Panc1 (cell line): ENCODE data around the gene E2F2. TPM values are rescaled to one million over a fixed set of nuclear protein-coding genes. Genes with fewer than 3 reads are reported as not detected.

Experiments used
- ATAC-seq: fragments of 200-7000 bp; cut with Tn5 transposase; 2 replicates; pipeline ENCODE4 v1.9.1; 2020; ENCODE audit warnings: mild to moderate bottlenecking, moderate library complexity
- BruUV-seq: library from RNA; stranded (reverse); fragments of 400-500 nt; replicated peaks from 2 replicates; lab custom pipeline; 2021; lab: Mats Ljungman, UMichigan
- CTCF ChIA-PET: fragments of 300-600 bp; sonication (Branson Sonifier 250); formaldehyde crosslinking; loops from one replicate; lab custom pipeline; 2022; ENCODE audit warnings: antibody characterized with exemption; lab: Charles Lee
- POLR2A ChIA-PET: fragments of 300-600 bp; sonication (Branson Sonifier 250); formaldehyde crosslinking; loops from one replicate; lab custom pipeline; 2022; ENCODE audit warnings: antibody characterized with exemption; lab: Charles Lee
- DNase-seq: peaks from one replicate; pipeline ENCODE4 v3.0.0-alpha.2; 2010; ENCODE audit warnings: low read depth, low spot score
- H3K27ac ChIP-seq: 2 replicates; pipeline ENCODE4 v1.5.1; 2011; ENCODE audit warnings: mild to moderate bottlenecking, low read length, inconsistent platforms
- H3K27me3 ChIP-seq: fragments of 200-500 bp; sonication (Bioruptor generic); 2 replicates; pipeline ENCODE4 v1.6.0; 2014; ENCODE audit warnings: low read length, inconsistent platforms; ENCODE audit not compliant: control insufficient read depth, insufficient read depth
- H3K36me3 ChIP-seq: fragments of 200-500 bp; sonication (Bioruptor generic); 2 replicates; pipeline ENCODE4 v1.5.1; 2014; ENCODE audit warnings: inconsistent platforms, mild to moderate bottlenecking, low read length, moderate library complexity; ENCODE audit not compliant: control insufficient read depth, insufficient read depth
- H3K4me1 ChIP-seq: 2 replicates; pipeline ENCODE4 v1.5.1; 2011; ENCODE audit warnings: inconsistent platforms, mild to moderate bottlenecking, low read length, moderate library complexity; ENCODE audit not compliant: control insufficient read depth, insufficient read depth
- H3K4me3 ChIP-seq, 2 experiments: 2 replicates each; pipeline ENCODE4 v1.5.1; 2011 to 2012; ENCODE audit warnings: low read depth in 2 of 2, low read length in 2 of 2, mild to moderate bottlenecking in 2 of 2, inconsistent platforms in 1 of 2, moderate library complexity in 1 of 2
- H3K9me3 ChIP-seq: fragments of 200-500 bp; sonication (Bioruptor generic); 2 replicates; pipeline ENCODE4 v1.5.1; 2014; ENCODE audit warnings: low read depth, mild to moderate bottlenecking, inconsistent platforms, low read length, moderate library complexity; ENCODE audit not compliant: control insufficient read depth, insufficient read depth
- CTCF ChIP-seq: fragments of 450-650 bp; IDR thresholded peaks from 2 replicates; pipeline ENCODE4 v1.5.1; 2017; ENCODE audit warnings: mild to moderate bottlenecking
- POLR2AphosphoS5 ChIP-seq: IDR thresholded peaks from 2 replicates; pipeline ENCODE4 v1.6.1; 2012; ENCODE audit warnings: mild to moderate bottlenecking, low read depth, low read length, moderate library complexity
- REST ChIP-seq, 2 experiments: IDR thresholded peaks; 2 replicates each; pipeline ENCODE4 v1.6.1; 2011 to 2012; ENCODE audit warnings: low read depth in 2 of 2, control low read depth in 1 of 2, low read length in 1 of 2, mild to moderate bottlenecking in 1 of 2, moderate library complexity in 1 of 2; ENCODE audit not compliant: insufficient read depth in 1 of 2
- SIN3A ChIP-seq: IDR thresholded peaks from 2 replicates; pipeline ENCODE4 v1.6.1; 2012; ENCODE audit warnings: low read depth, mild to moderate bottlenecking, low read length, moderate library complexity, borderline replicate concordance; ENCODE audit not compliant: insufficient read depth
- TCF7L2 ChIP-seq: IDR thresholded peaks from 2 replicates; pipeline ENCODE4 v1.6.1; 2011; ENCODE audit warnings: mild to moderate bottlenecking, low read depth, low read length, inconsistent platforms
- in situ Hi-C: cut with HindIII; loops from 2 replicates; pipeline ENCODE4 v1.10.0; 2016; ENCODE audit warnings: low sequenced_read_pairs, low pct_unique_long_range_greater_than_20kb
- intact Hi-C: fragments of 100-400 bp; cut with micrococcal nuclease; formaldehyde crosslinking; loops from one replicate; pipeline ENCODE4 v1.10.0; 2022; ENCODE audit not compliant: unreplicated experiment
- total RNA-seq: library from RNA; stranded (reverse); gene quantifications from one replicate; pipeline ENCODE4 v1.2.1, GENCODE V29; 2021; ENCODE audit not compliant: unreplicated experiment

E2F2 gene
- total RNA-seq, 1 experiment from 2014 or later, result 9.5 TPM

- Histone ChIP-seq H3K27me3 (no peaks in the 10 kb centered on the region), H3K36me3 (no peaks in the 10 kb centered on the region), H3K27ac (no peak overlapping the region), H3K9me3 (no peaks in the 10 kb centered on the region), H3K4me3 (no peak overlapping the region), H3K4me1 (no peaks in the 10 kb centered on the region)
- TF ChIP-seq SIN3A (no peak), TCF7L2 (no peak), CTCF (no peak), REST (IDR thresholded peaks at IDR 0.05; ENCODE audit: insufficient read depth in 1 of 2, low read depth in 2 of 2, low read length in 1 of 2) (no peak), POLR2AphosphoS5 (no peak)
- no TSS peak for BruUV-seq
- DNase-seq (no peak), ATAC-seq (no peak)
- intact Hi-C loops, result no loop called here
- ChIA-PET CTCF (interaction anchor here (0.5 kb wide), 1 partner anchor 533 kb away, joined by 7 read pairs; no protein-coding TSS in a partner anchor), POLR2A (interaction anchor here (0.6 kb wide), 1 partner anchor 197 kb away, joined by 4 read pairs; no protein-coding TSS in a partner anchor)
- in situ Hi-C loops, result no loop called here
These were observed 70.5 kb downstream of the E2F2 start for GRCh38 chr1:23460519-23460918.

GRCh38 chr1:23459338-23459757, 71.7 kb downstream of the E2F2 start:
- no peak for ATAC-seq
- no peak for TF ChIP-seq CTCF
- TF ChIP-seq SIN3A, result no peak
- no peak for TF ChIP-seq POLR2AphosphoS5
- TF ChIP-seq REST (IDR thresholded peaks at IDR 0.05; ENCODE audit: insufficient read depth in 1 of 2, low read depth in 2 of 2, low read length in 1 of 2), result no peak
- no peak for TF ChIP-seq TCF7L2

More at GRCh38 chr1:23459338-23459757, 71.7 kb downstream of the E2F2 start:
- in situ Hi-C loops (no loop called here), intact Hi-C loops (no loop called here)
- BruUV-seq, result no TSS peak
- POLR2A ChIA-PET, result no interaction called here
- Histone ChIP-seq H3K36me3 (no peaks in the 10 kb centered on the region), H3K27ac (no peak overlapping the region), H3K4me3 (no peak overlapping the region), H3K4me1 (no peaks in the 10 kb centered on the region), H3K9me3 (no peaks in the 10 kb centered on the region), H3K27me3 (no peaks in the 10 kb centered on the region)
- DNase-seq, result no peak
- CTCF ChIA-PET, result no interaction called here
